ENCODE data around the gene MEF2D.

MEF2D gene

DNA sequence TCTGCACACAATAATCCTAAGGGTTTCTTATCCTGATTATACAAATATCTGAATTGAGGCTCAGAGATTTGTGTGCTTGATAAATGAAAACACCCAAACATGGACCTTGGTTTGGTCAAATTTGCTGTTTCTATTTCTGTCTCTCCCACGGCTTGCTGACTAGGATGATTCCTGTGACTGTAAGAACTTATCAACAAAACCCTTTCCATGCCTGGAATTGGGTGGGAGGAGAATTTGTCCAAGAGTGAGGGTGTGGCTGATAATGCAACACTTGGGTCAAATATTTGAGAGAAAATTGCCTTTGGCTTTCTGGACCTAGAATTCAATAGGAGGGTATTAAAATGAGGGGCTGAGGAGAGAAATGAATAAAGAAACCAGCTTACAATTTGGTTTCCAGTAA is 83.6 kb downstream of the MEF2D start:
- Histone ChIP-seq H3K27ac (replicated peaks) (no peak overlapping the region), H3K27me3 (ENCODE audit: insufficient read depth, poor library complexity, severe bottlenecking) (peaks cover 56% of the 10 kb centered on the region), H3K4me3 (replicated peaks; ENCODE audit: insufficient read depth, low read length) (no peak overlapping the region)
- TF ChIP-seq POLR2AphosphoS5 (IDR thresholded peaks at IDR 0.05; ENCODE audit: low read depth) = no peak
- no peak for DNase-seq (ENCODE audit: low read depth in 1 of 2, low spot score in 1 of 2)

DNA sequence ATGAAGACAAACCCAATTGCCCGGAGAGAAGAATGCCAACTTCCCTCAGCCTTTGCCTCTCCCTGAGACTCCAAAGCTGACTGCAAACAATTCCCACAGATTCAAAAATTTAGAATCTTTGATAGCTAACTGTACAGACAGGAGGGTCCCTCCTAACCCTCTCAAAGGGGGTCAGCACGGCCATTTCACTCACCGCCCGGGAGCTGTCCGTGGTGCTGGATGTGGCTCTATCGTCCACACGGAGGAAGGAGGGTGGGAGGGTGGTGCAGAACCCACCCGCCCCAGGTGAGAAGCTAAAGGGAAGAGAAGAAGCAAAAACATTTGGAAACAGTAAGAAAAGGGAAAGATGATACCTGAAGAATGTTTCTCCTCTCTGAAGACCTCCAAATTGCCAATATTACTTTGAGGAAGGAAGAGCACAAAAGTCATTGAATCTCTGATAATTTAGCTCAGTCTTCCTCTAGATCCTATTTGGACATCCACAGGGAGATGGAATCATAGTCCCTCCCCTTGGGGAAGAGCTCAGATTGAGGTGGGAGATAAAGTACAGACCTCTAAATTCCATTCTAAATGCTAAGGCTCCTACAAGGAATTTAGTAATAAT is 86.0 kb downstream of the MEF2D start:
- no peak overlapping the region for H3K4me3 ChIP-seq (replicated peaks; ENCODE audit: insufficient read depth, low read length)
- no peak for TF ChIP-seq GABPA (IDR thresholded peaks at IDR 0.05; ENCODE audit: low read depth)
- TF ChIP-seq, protein P1, sequence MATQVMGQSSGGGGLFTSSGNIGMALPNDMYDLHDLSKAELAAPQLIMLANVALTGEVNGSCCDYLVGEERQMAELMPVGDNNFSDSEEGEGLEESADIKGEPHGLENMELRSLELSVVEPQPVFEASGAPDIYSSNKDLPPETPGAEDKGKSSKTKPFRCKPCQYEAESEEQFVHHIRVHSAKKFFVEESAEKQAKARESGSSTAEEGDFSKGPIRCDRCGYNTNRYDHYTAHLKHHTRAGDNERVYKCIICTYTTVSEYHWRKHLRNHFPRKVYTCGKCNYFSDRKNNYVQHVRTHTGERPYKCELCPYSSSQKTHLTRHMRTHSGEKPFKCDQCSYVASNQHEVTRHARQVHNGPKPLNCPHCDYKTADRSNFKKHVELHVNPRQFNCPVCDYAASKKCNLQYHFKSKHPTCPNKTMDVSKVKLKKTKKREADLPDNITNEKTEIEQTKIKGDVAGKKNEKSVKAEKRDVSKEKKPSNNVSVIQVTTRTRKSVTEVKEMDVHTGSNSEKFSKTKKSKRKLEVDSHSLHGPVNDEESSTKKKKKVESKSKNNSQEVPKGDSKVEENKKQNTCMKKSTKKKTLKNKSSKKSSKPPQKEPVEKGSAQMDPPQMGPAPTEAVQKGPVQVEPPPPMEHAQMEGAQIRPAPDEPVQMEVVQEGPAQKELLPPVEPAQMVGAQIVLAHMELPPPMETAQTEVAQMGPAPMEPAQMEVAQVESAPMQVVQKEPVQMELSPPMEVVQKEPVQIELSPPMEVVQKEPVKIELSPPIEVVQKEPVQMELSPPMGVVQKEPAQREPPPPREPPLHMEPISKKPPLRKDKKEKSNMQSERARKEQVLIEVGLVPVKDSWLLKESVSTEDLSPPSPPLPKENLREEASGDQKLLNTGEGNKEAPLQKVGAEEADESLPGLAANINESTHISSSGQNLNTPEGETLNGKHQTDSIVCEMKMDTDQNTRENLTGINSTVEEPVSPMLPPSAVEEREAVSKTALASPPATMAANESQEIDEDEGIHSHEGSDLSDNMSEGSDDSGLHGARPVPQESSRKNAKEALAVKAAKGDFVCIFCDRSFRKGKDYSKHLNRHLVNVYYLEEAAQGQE (IDR thresholded peaks at IDR 0.05; ENCODE audit: insufficient replicate concordance, low read depth) = peak; percentile 100
- peaks cover 36% of the 10 kb centered on the region for H3K27me3 ChIP-seq (ENCODE audit: insufficient read depth, poor library complexity, severe bottlenecking)
- no peak for DNase-seq (ENCODE audit: low read depth in 1 of 2, low spot score in 1 of 2)
- no peak overlapping the region for H3K27ac ChIP-seq (replicated peaks)

Small RNA genes within 50 kb of the gene (microRNA-seq; reads per million reads assigned to microRNA genes)
- 1.2 reads per million for gene MIR9-1

Data from HL-60 (cell line).